ENCODE results near the gene OR52K1. TPM values are rescaled to one million over a fixed set of nuclear protein-coding genes. Genes with fewer than 3 reads are reported as not detected.

OR52K1 gene
- total RNA-seq, 1 experiment from 2014 or later: not detected

GRCh38 chr11:4453118-4453517 is 29.3 kb upstream of the OR52K1 start:
- H3K4me3 ChIP-seq (ENCODE audit: low read length): no peak overlapping the region
- ATAC-seq: no peak
- no peak for DNase-seq
- H3K9ac ChIP-seq (ENCODE audit: low read length): no peak overlapping the region
- H3F3A ChIP-seq (ENCODE audit: low read length, unreplicated experiment): no peaks in the 10 kb centered on the region
- no peaks in the 10 kb centered on the region for H3K9me2 ChIP-seq (replicated peaks; ENCODE audit: low read length)
- intact Hi-C loops (cut with micrococcal nuclease): no loop called here
- no TSS peak for BruUV-seq (replicated peaks)
- H3K27ac ChIP-seq (ENCODE audit: low read length): no peak overlapping the region
- H2AFZ ChIP-seq (ENCODE audit: low read length): no peak overlapping the region
- peaks cover 17% of the 10 kb centered on the region; the same call in 1 of the 2 replicates for H3K27me3 ChIP-seq (ENCODE audit: low read length)
- H3K4me1 ChIP-seq (ENCODE audit: insufficient read depth, low read length): no peaks in the 10 kb centered on the region
- no peaks in the 10 kb centered on the region for H4K20me1 ChIP-seq (ENCODE audit: low read length)
- H3K4me2 ChIP-seq (ENCODE audit: low read length): no peak overlapping the region
- no peaks in the 10 kb centered on the region for H3K79me2 ChIP-seq (ENCODE audit: low read length)
- no peaks in the 10 kb centered on the region for H3K9me3 ChIP-seq (ENCODE audit: low read length)
- TF ChIP-seq EZH2phosphoT487 (IDR thresholded peaks at IDR 0.05; ENCODE audit: borderline replicate concordance, low read length) (no peak), EZH2 (IDR thresholded peaks at IDR 0.05; ENCODE audit: low read length, unreplicated experiment) (no peak)
- TF ChIP-seq, protein P1, sequence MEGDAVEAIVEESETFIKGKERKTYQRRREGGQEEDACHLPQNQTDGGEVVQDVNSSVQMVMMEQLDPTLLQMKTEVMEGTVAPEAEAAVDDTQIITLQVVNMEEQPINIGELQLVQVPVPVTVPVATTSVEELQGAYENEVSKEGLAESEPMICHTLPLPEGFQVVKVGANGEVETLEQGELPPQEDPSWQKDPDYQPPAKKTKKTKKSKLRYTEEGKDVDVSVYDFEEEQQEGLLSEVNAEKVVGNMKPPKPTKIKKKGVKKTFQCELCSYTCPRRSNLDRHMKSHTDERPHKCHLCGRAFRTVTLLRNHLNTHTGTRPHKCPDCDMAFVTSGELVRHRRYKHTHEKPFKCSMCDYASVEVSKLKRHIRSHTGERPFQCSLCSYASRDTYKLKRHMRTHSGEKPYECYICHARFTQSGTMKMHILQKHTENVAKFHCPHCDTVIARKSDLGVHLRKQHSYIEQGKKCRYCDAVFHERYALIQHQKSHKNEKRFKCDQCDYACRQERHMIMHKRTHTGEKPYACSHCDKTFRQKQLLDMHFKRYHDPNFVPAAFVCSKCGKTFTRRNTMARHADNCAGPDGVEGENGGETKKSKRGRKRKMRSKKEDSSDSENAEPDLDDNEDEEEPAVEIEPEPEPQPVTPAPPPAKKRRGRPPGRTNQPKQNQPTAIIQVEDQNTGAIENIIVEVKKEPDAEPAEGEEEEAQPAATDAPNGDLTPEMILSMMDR (conservative IDR thresholded peaks at IDR 0.05; ENCODE audit: low read depth, low read length): no peak
- no peaks in the 10 kb centered on the region for H3K36me3 ChIP-seq (ENCODE audit: low read depth, low read length)
- POLR2A ChIA-PET (ENCODE audit: unreplicated experiment): no interaction called here
- CTCF ChIA-PET: no interaction called here

- DNase-seq: no peak
- Histone ChIP-seq H3K9me2 (replicated peaks; ENCODE audit: low read length) (no peaks in the 10 kb centered on the region), H3F3A (ENCODE audit: low read length, unreplicated experiment) (no peaks in the 10 kb centered on the region), H3K36me3 (ENCODE audit: low read depth, low read length) (no peaks in the 10 kb centered on the region), H3K4me3 (ENCODE audit: low read length) (no peak overlapping the region), H3K27me3 (ENCODE audit: low read length) (peaks cover 21% of the 10 kb centered on the region; the same call in 1 of the 2 replicates), H3K27ac (ENCODE audit: low read length) (no peak overlapping the region), H3K4me2 (ENCODE audit: low read length) (no peak overlapping the region), H3K4me1 (ENCODE audit: insufficient read depth, low read length) (no peaks in the 10 kb centered on the region), H2AFZ (ENCODE audit: low read length) (no peak overlapping the region), H3K79me2 (ENCODE audit: low read length) (no peaks in the 10 kb centered on the region), H3K9me3 (ENCODE audit: low read length) (no peaks in the 10 kb centered on the region), H4K20me1 (ENCODE audit: low read length) (no peaks in the 10 kb centered on the region), H3K9ac (ENCODE audit: low read length) (no peak overlapping the region)
- ChIA-PET CTCF (no interaction called here), POLR2A (ENCODE audit: unreplicated experiment) (no interaction called here)
- TF ChIP-seq EZH2 (IDR thresholded peaks at IDR 0.05; ENCODE audit: low read length, unreplicated experiment) (no peak), EZH2phosphoT487 (IDR thresholded peaks at IDR 0.05; ENCODE audit: borderline replicate concordance, low read length) (no peak)
- TF ChIP-seq, protein P1 (conservative IDR thresholded peaks at IDR 0.05; ENCODE audit: low read depth, low read length): no peak
- intact Hi-C loops (cut with micrococcal nuclease): no loop called here
- no peak for ATAC-seq
- no TSS peak for BruUV-seq (replicated peaks)
Observed at GRCh38 chr11:4454021-4454420, 28.4 kb upstream of the OR52K1 start.

DNA sequence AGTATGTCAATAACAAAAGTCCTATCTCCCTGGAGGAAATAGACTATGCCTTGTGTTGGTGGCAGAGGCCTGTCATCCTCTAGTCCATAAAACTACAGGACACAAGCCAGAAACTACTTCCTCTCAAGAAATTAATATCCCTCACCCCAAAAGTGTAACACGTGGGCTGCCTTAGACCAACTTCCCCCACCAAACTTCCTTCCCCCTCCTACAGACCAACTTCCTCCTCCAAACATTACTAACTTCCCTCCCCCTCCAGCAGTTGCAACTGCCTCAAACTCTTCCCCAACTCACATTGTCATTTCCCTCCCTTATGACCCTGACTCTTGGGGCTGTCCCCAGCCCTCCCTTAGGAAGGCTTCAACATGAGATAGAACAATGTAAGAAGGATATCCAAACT is 27.0 kb upstream of the OR52K1 start:
- no peak overlapping the region for H3K27ac ChIP-seq (ENCODE audit: low read length)
- H3K4me2 ChIP-seq (ENCODE audit: low read length): no peak overlapping the region
- CTCF ChIA-PET: no interaction called here
- peaks cover 20% of the 10 kb centered on the region; the same call in 1 of the 2 replicates for H3K27me3 ChIP-seq (ENCODE audit: low read length)
- DNase-seq (no peak), ATAC-seq (no peak)
- no peaks in the 10 kb centered on the region for H3F3A ChIP-seq (ENCODE audit: low read length, unreplicated experiment)
- H3K4me1 ChIP-seq (ENCODE audit: insufficient read depth, low read length): no peaks in the 10 kb centered on the region
- TF ChIP-seq EZH2 (IDR thresholded peaks at IDR 0.05; ENCODE audit: low read length, unreplicated experiment) (no peak), EZH2phosphoT487 (IDR thresholded peaks at IDR 0.05; ENCODE audit: borderline replicate concordance, low read length) (no peak)
- TF ChIP-seq, protein P1 (conservative IDR thresholded peaks at IDR 0.05; ENCODE audit: low read depth, low read length): no peak
- no peaks in the 10 kb centered on the region for H4K20me1 ChIP-seq (ENCODE audit: low read length)
- no peaks in the 10 kb centered on the region for H3K36me3 ChIP-seq (ENCODE audit: low read depth, low read length)
- no peak overlapping the region for H3K4me3 ChIP-seq (ENCODE audit: low read length)
- no peaks in the 10 kb centered on the region for H3K9me3 ChIP-seq (ENCODE audit: low read length)
- H2AFZ ChIP-seq (ENCODE audit: low read length): no peak overlapping the region
- intact Hi-C loops (cut with micrococcal nuclease): no loop called here
- no peaks in the 10 kb centered on the region for H3K9me2 ChIP-seq (replicated peaks; ENCODE audit: low read length)
- no peaks in the 10 kb centered on the region for H3K79me2 ChIP-seq (ENCODE audit: low read length)
- H3K9ac ChIP-seq (ENCODE audit: low read length): no peak overlapping the region
- no TSS peak for BruUV-seq (replicated peaks)
- POLR2A ChIA-PET (ENCODE audit: unreplicated experiment): no interaction called here

All from PC-3 (cell line).